IPS-20b (cell line): ENCODE results near the gene ADGRD1.
"Not testable (repeated sequence)": the region's sequence is repeated elsewhere in the genome, so short reads cannot be mapped to it uniquely, and the experiment has no call there.

Experiments
- H3K27ac ChIP-seq: one replicate; pipeline ENCODE4 v1.5.1; 2013; ENCODE audit warnings: low read length
- H3K27me3 ChIP-seq: 2 replicates; pipeline ENCODE4 v1.6.1; 2013; ENCODE audit warnings: mild to moderate bottlenecking, low read length, inconsistent platforms; ENCODE audit not compliant: insufficient read depth
- H3K36me3 ChIP-seq: 2 replicates; pipeline ENCODE4 v1.6.1; 2013; ENCODE audit warnings: low read depth, mild to moderate bottlenecking, inconsistent platforms, low read length, moderate library complexity; ENCODE audit not compliant: insufficient read depth
- H3K4me1 ChIP-seq: 2 replicates; pipeline ENCODE4 v1.6.1; 2013; ENCODE audit warnings: mild to moderate bottlenecking, control low read depth, inconsistent platforms, low read length, moderate library complexity; ENCODE audit not compliant: insufficient read depth
- H3K4me3 ChIP-seq: 2 replicates; pipeline ENCODE4 v1.5.1; 2013; ENCODE audit warnings: mild to moderate bottlenecking, low read length, inconsistent platforms
- H3K9ac ChIP-seq: 2 replicates; pipeline ENCODE4 v1.6.1; 2013; ENCODE audit warnings: low read depth, mild to moderate bottlenecking, inconsistent platforms, low read length, moderate library complexity
- H3K9me3 ChIP-seq: 2 replicates; pipeline ENCODE4 v1.6.1; 2013; ENCODE audit warnings: mild to moderate bottlenecking, low read depth, low read length, inconsistent platforms; ENCODE audit not compliant: insufficient read depth

ADGRD1 gene

DNA sequence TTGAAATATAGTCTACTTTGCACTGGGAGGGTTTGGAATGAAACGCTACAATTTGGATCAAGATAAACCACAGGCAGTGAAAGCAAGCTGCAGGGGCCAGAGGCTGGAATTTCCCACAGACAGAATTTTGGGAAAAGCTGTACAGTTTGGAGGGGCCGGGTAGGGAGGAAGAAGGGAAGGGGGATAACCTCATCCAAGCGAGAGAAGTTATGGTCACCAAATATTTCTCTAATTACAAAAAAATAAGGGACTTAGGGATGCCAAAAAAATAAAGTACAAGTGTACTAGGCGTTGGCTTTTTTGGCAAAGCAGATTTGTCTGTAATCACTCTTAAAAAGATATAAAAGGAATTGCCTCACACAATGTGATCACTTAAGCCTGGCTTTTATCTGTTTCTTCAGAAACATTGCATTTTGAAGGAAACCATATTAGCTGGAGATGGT is 31.2 kb upstream of the ADGRD1 start:
- no peak overlapping the region for H3K27ac ChIP-seq
- H3K9ac ChIP-seq, result no peak overlapping the region
- H3K36me3 ChIP-seq, result no peaks in the 10 kb centered on the region
- peaks cover under 1% of the 10 kb centered on the region; the same call in 1 of the 2 replicates for H3K27me3 ChIP-seq
- H3K9me3 ChIP-seq, result no peaks in the 10 kb centered on the region
- no peak overlapping the region for H3K4me3 ChIP-seq
- H3K4me1 ChIP-seq, result no peaks in the 10 kb centered on the region

GRCh38 chr12:130924966-130925665 is 28.6 kb upstream of the ADGRD1 start:
- no peak overlapping the region for H3K27ac ChIP-seq
- no peaks in the 10 kb centered on the region for H3K36me3 ChIP-seq
- H3K9me3 ChIP-seq, result no peaks in the 10 kb centered on the region
- no peak overlapping the region for H3K4me3 ChIP-seq
- H3K27me3 ChIP-seq, result no peaks in the 10 kb centered on the region
- H3K9ac ChIP-seq, result no peak overlapping the region
- no peaks in the 10 kb centered on the region for H3K4me1 ChIP-seq

GRCh38 chr12:130925666-130926015 is 28.1 kb upstream of the ADGRD1 start:
- H3K4me1 ChIP-seq, result no peaks in the 10 kb centered on the region

DNA sequence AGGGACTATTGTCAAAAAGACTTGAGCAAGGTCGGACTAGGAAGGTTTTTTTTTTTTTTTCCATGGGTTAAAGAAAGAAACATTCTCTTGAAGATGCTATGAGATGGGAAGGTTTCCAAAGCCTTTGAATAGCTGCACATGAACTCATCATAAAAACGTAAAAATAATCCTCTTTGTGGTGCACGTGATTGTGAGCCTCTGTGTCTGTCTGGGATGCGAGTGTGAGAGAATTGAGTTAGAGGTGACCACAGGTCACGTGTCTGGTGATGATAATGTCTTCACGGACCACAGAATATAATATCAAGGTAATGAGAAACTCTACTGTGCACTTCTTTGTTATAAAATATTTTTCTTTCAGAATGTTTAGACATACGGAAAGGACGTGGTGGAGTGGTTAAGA is 24.3 kb upstream of the ADGRD1 start:
- no peak overlapping the region for H3K9ac ChIP-seq
- H3K27me3 ChIP-seq, result no peaks in the 10 kb centered on the region
- no peaks in the 10 kb centered on the region for H3K9me3 ChIP-seq

More at GRCh38 chr12:130925666-130926015, 28.1 kb upstream of the ADGRD1 start:
- Histone ChIP-seq H3K9me3 (no peaks in the 10 kb centered on the region), H3K4me3 (no peak overlapping the region), H3K27ac (no peak overlapping the region), H3K36me3 (no peaks in the 10 kb centered on the region), H3K27me3 (no peaks in the 10 kb centered on the region), H3K9ac (no peak overlapping the region)

GRCh38 chr12:130932061-130932930 is 21.4 kb upstream of the ADGRD1 start:
- Histone ChIP-seq H3K4me1 (no peaks in the 10 kb centered on the region), H3K9ac (no peak overlapping the region), H3K36me3 (no peaks in the 10 kb centered on the region), H3K4me3 (no peak overlapping the region), H3K9me3 (no peaks in the 10 kb centered on the region), H3K27ac (no peak overlapping the region), H3K27me3 (no peaks in the 10 kb centered on the region)

More for the DNA sequence above, 24.3 kb upstream of the ADGRD1 start:
- Histone ChIP-seq H3K27ac (no peak overlapping the region), H3K4me1 (no peaks in the 10 kb centered on the region), H3K4me3 (no peak overlapping the region), H3K36me3 (no peaks in the 10 kb centered on the region)

DNA sequence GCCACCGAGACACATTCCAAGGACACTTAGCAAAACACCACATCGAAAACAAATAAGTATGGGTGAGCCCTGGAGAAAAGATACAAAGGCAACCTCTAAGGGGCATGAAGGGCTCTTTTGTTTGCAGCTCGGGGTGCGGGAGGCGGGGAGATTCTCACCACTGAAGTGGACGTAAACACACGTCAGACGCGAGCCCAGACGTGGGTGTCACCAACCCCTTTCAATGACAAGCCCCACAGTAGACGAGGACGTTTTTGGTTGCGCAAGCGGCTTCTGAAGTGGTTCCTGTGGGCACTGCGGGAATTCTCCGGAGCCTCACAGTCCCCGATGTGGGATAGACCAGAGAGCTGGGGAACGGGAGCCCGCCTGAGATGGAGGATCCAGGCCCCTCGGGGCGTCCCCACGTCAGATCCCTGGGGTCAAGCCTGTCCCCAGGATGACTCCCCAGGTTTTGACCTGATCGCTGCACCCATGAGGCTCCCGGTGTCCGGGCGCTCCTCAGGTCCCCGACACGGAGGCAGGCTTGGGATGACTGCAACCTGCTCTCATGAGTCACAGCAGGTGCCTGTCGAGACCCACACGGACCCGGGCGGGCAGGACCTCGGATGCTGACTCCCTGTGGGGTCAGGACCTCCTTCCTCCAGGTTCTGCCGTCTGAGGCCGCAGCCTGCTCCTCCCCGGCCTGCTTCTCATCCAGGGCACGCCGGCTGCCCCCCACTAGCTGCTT is 20.3 kb upstream of the ADGRD1 start:
- no peaks in the 10 kb centered on the region for H3K36me3 ChIP-seq
- H3K4me3 ChIP-seq, result no peak overlapping the region
- no peaks in the 10 kb centered on the region for H3K27me3 ChIP-seq
- H3K9me3 ChIP-seq, result no peaks in the 10 kb centered on the region
- H3K27ac ChIP-seq, result no peak overlapping the region
- H3K9ac ChIP-seq, result no peak overlapping the region
- no peaks in the 10 kb centered on the region for H3K4me1 ChIP-seq

- Histone ChIP-seq H3K36me3 (no peaks in the 10 kb centered on the region), H3K4me1 (no peaks in the 10 kb centered on the region), H3K4me3 (no peak overlapping the region), H3K27ac (no peak overlapping the region), H3K9ac (no peak overlapping the region), H3K27me3 (no peaks in the 10 kb centered on the region), H3K9me3 (no peaks in the 10 kb centered on the region)
Observed at GRCh38 chr12:130934753-130935152, 19.0 kb upstream of the ADGRD1 start.

DNA sequence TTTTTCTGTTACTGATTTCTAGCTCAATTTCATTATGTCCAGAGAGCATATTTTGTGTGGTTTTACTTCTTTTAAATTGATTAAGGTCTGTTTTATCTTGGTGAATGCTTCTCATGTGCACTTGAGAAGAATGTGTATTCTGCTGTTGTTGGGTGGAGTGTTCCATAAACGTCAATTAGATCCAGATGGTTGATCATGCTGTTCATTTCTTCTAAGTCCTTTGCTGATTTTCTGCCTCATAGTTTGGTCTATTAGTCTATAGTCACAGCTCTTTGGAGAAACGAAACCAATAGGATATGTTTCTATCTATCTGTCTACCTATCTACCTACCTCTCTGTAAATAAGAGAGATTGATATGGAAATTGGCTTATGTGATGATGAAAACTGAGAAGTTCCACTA is 17.1 kb upstream of the ADGRD1 start:
- Histone ChIP-seq H3K36me3 (no peaks in the 10 kb centered on the region), H3K27me3 (no peaks in the 10 kb centered on the region), H3K9ac (no peak overlapping the region), H3K9me3 (no peaks in the 10 kb centered on the region; the same call in 1 of the 2 replicates), H3K4me1 (no peaks in the 10 kb centered on the region), H3K4me3 (no peak overlapping the region), H3K27ac (no peak overlapping the region)

- Histone ChIP-seq H3K36me3 (no peaks in the 10 kb centered on the region), H3K4me3 (no peak overlapping the region)
Observed at GRCh38 chr12:130937063-130937462, 16.6 kb upstream of the ADGRD1 start.

GRCh38 chr12:130937546-130937945 is 16.2 kb upstream of the ADGRD1 start:
- not testable (repeated sequence) for H3K9me3 ChIP-seq, H3K27ac ChIP-seq, H3K4me3 ChIP-seq, H3K4me1 ChIP-seq, H3K36me3 ChIP-seq, H3K27me3 ChIP-seq, H3K9ac ChIP-seq

More at GRCh38 chr12:130937063-130937462, 16.6 kb upstream of the ADGRD1 start:
- Histone ChIP-seq H3K27me3 (no peaks in the 10 kb centered on the region), H3K9me3 (no peaks in the 10 kb centered on the region; the same call in 1 of the 2 replicates), H3K9ac (no peak overlapping the region), H3K4me1 (no peaks in the 10 kb centered on the region), H3K27ac (no peak overlapping the region)

DNA sequence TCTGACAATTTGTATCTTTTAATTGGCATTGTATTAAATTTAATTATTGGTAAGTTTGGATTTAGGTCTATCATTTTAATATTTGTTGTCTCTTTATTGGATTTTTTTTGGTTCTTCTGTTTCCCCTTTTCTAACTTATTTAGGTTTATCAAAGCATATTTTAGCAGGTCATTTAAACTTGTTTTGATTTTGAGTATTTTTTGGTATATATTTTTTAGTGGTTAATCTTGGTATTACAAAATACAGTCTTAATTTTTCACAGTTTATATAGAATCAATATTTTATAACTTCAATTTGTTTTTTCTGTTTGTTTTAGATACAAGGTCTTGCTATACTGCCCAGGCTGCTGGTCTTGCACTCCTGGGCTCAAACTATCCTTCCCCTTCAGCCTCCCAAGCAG is 15.5 kb upstream of the ADGRD1 start:
- H3K4me1 ChIP-seq, result no peaks in the 10 kb centered on the region
- H3K27me3 ChIP-seq, result no peaks in the 10 kb centered on the region
- no peak overlapping the region for H3K27ac ChIP-seq
- H3K9ac ChIP-seq, result no peak overlapping the region
- H3K9me3 ChIP-seq, result no peaks in the 10 kb centered on the region; the same call in 1 of the 2 replicates
- H3K4me3 ChIP-seq, result no peak overlapping the region
- no peaks in the 10 kb centered on the region for H3K36me3 ChIP-seq
